H1 (cell line): ENCODE measurements around the gene LCOR. TPM values are rescaled to one million over a fixed set of nuclear protein-coding genes. Genes with fewer than 3 reads are reported as not detected.

Experiments
- CTCF ChIA-PET: fragments of 300-600 bp; sonication (Branson Sonifier 250); formaldehyde crosslinking; loops from one replicate; lab custom pipeline; 2021; ENCODE audit not compliant: partially characterized antibody; lab: Charles Lee
- POLR2A ChIA-PET: fragments of 300-600 bp; sonication (Branson Sonifier 250); formaldehyde crosslinking; loops from one replicate; lab custom pipeline; 2021; ENCODE audit warnings: inconsistent platforms; ENCODE audit not compliant: partially characterized antibody; lab: Charles Lee
- DNase-seq, 2 experiments: peaks; one replicate each; pipeline versions ENCODE4 v3.0.0 to v3.0.0-alpha.2; 2010 to 2022; ENCODE audit warnings: low spot score in 2 of 2, low read depth in 1 of 2, mixed read lengths in 1 of 2
- FAIRE-seq: peaks from 2 replicates; lab custom pipeline; 2011; peaks lifted over from hg19 to GRCh38; lab: Jason Lieb, UNC
- H2AFZ ChIP-seq: 2 replicates; pipeline ENCODE4 v1.8.1; 2012; ENCODE audit warnings: low read length, inconsistent platforms
- H2AK5ac ChIP-seq: 2 replicates; pipeline ENCODE4 v1.6.1; 2013; ENCODE audit warnings: low read depth, low read length
- H2BK120ac ChIP-seq: replicated peaks from 2 replicates; pipeline ENCODE3; 2013; ENCODE audit warnings: low read depth, low read length, inconsistent platforms
- H2BK12ac ChIP-seq: 2 replicates; pipeline ENCODE4 v1.6.1; 2013; ENCODE audit warnings: low read depth, low read length
- H2BK15ac ChIP-seq: 2 replicates; pipeline ENCODE4 v1.6.1; 2013; ENCODE audit warnings: low read length
- H2BK20ac ChIP-seq: 2 replicates; pipeline ENCODE4 v1.6.1; 2013; ENCODE audit warnings: low read length
- H2BK5ac ChIP-seq: 2 replicates; pipeline ENCODE4 v1.6.1; 2013; ENCODE audit warnings: low read depth, low read length
- H3K14ac ChIP-seq: 2 replicates; pipeline ENCODE4 v1.6.1; 2013; ENCODE audit warnings: inconsistent platforms; ENCODE audit not compliant: insufficient read length
- H3K18ac ChIP-seq: 2 replicates; pipeline ENCODE4 v1.6.1; 2013; ENCODE audit warnings: low read length; ENCODE audit errors: extremely low read depth
- H3K23ac ChIP-seq: 2 replicates; pipeline ENCODE4 v1.6.1; 2013; ENCODE audit warnings: inconsistent platforms; ENCODE audit not compliant: insufficient read length
- H3K23me2 ChIP-seq: 2 replicates; pipeline ENCODE4 v1.6.1; 2013; ENCODE audit warnings: low read depth, low read length
- H3K27ac ChIP-seq: 2 replicates; pipeline ENCODE4 v1.6.1; 2011; ENCODE audit warnings: low read depth, low read length, inconsistent platforms
- H3K27me3 ChIP-seq, 4 experiments: replicated peaks in 1 of 4; 1 replicate in 1 of 4; 2 replicates in 3 of 4; pipeline versions ENCODE4 v1.6.1 to v1.8.1; 2011 to 2013; ENCODE audit warnings: low read length in 3 of 4, mild to moderate bottlenecking in 3 of 4, inconsistent platforms in 2 of 4, mixed read lengths in 2 of 4, moderate library complexity in 1 of 4; ENCODE audit not compliant: control insufficient read depth in 3 of 4, insufficient read depth in 3 of 4; ENCODE audit errors: extremely low read depth in 1 of 4
- H3K36me3 ChIP-seq, 4 experiments: 2 replicates each; pipeline versions ENCODE4 v1.6.1 to v1.8.1; 2011 to 2013; ENCODE audit warnings: mild to moderate bottlenecking in 4 of 4, low read length in 3 of 4, moderate library complexity in 2 of 4, control low read depth in 1 of 4, inconsistent platforms in 1 of 4; ENCODE audit not compliant: insufficient read depth in 4 of 4, control insufficient read depth in 2 of 4
- H3K4ac ChIP-seq: replicated peaks from 2 replicates; pipeline ENCODE3; 2013; ENCODE audit warnings: low read length, low read depth, mixed read lengths, inconsistent platforms; ENCODE audit not compliant: insufficient read length
- H3K4me1 ChIP-seq, 4 experiments: replicated peaks in 1 of 4; 1 replicate in 1 of 4; 2 replicates in 3 of 4; pipeline versions ENCODE4 v1.6.1 to v1.8.1; 2011 to 2013; ENCODE audit warnings: low read length in 3 of 4, inconsistent platforms in 2 of 4, mixed read lengths in 1 of 4; ENCODE audit not compliant: insufficient read depth in 4 of 4, control insufficient read depth in 3 of 4
- H3K4me2 ChIP-seq, 2 experiments: 2 replicates each; pipeline versions ENCODE4 v1.6.1 to v1.8.1; 2011 to 2013; ENCODE audit warnings: low read depth in 2 of 2, low read length in 2 of 2, control low read depth in 1 of 2, inconsistent platforms in 1 of 2, mild to moderate bottlenecking in 1 of 2; ENCODE audit not compliant: insufficient read depth in 1 of 2
- H3K4me3 ChIP-seq, 4 experiments: fragments of 200-600, 300-600 bp in 1 of 4; sonication (generic), shearing (Covaris generic), sonication (Bioruptor Twin) in 1 of 4; 2 replicates each; pipeline versions ENCODE4 v1.5.1 to v1.8.1; 2011 to 2016; ENCODE audit warnings: low read length in 4 of 4, low read depth in 3 of 4, control low read depth in 2 of 4, inconsistent platforms in 2 of 4, mild to moderate bottlenecking in 2 of 4, mixed read lengths in 1 of 4, moderate library complexity in 1 of 4; ENCODE audit not compliant: insufficient read depth in 2 of 4; ENCODE audit errors: extremely low read depth in 1 of 4
- H3K56ac ChIP-seq: replicated peaks from 2 replicates; pipeline ENCODE3; 2013; ENCODE audit warnings: low read depth, mild to moderate bottlenecking, mixed read lengths, low read length, inconsistent platforms; ENCODE audit not compliant: insufficient read length
- H3K79me1 ChIP-seq: 2 replicates; pipeline ENCODE4 v1.6.1; 2013; ENCODE audit warnings: low read depth, low read length, control low read depth
- H3K79me2 ChIP-seq, 2 experiments: 2 replicates each; pipeline versions ENCODE4 v1.6.1 to v1.8.1; 2012 to 2013; ENCODE audit warnings: low read length in 2 of 2, mild to moderate bottlenecking in 2 of 2, inconsistent platforms in 1 of 2; ENCODE audit not compliant: insufficient read depth in 2 of 2, control insufficient read depth in 1 of 2
- H3K9ac ChIP-seq, 4 experiments: replicated peaks in 1 of 4; 1 replicate in 1 of 4; 2 replicates in 3 of 4; pipeline versions ENCODE4 v1.6.1 to v1.8.1; 2011 to 2013; ENCODE audit warnings: low read depth in 3 of 4, low read length in 3 of 4, control low read depth in 2 of 4, mild to moderate bottlenecking in 2 of 4, moderate library complexity in 2 of 4, inconsistent platforms in 1 of 4; ENCODE audit errors: extremely low read depth in 1 of 4
- H3K9me3 ChIP-seq, 2 experiments: 2 replicates each; pipeline versions ENCODE4 v1.6.1 to v1.8.1; 2012 to 2013; ENCODE audit warnings: mild to moderate bottlenecking in 2 of 2, moderate library complexity in 2 of 2, control low read depth in 1 of 2, inconsistent platforms in 1 of 2, low read depth in 1 of 2, low read length in 1 of 2, mixed read lengths in 1 of 2; ENCODE audit not compliant: insufficient read depth in 2 of 2
- H4K20me1 ChIP-seq, 2 experiments: replicated peaks in 1 of 2; 2 replicates each; pipeline versions ENCODE3 to v1.8.1; 2011 to 2013; ENCODE audit warnings: inconsistent platforms in 2 of 2, low read length in 2 of 2, mild to moderate bottlenecking in 1 of 2; ENCODE audit not compliant: insufficient read depth in 2 of 2, control insufficient read depth in 1 of 2
- H4K5ac ChIP-seq: 2 replicates; pipeline ENCODE4 v1.6.1; 2013; ENCODE audit warnings: low read length, low read depth, mixed read lengths, inconsistent platforms; ENCODE audit not compliant: insufficient read length
- H4K8ac ChIP-seq: 2 replicates; pipeline ENCODE4 v1.8.0; 2013; ENCODE audit warnings: mild to moderate bottlenecking, moderate library complexity, low read length, inconsistent platforms; ENCODE audit not compliant: insufficient read depth; ENCODE audit errors: extremely low read depth
- H4K91ac ChIP-seq: replicated peaks from 2 replicates; pipeline ENCODE3; 2013; ENCODE audit warnings: low read length, mixed read lengths, inconsistent platforms; ENCODE audit not compliant: insufficient read length
- RAD21 ChIP-seq, 2 experiments: IDR thresholded peaks in 1 of 2; conservative IDR thresholded peaks in 1 of 2; 2 replicates each; pipeline ENCODE4 v1.6.1; 2011; ENCODE audit warnings: low read depth in 2 of 2, low read length in 2 of 2, improper control_type of control experiment in 1 of 2, inconsistent platforms in 1 of 2, mild to moderate bottlenecking in 1 of 2, moderate library complexity in 1 of 2
- ZNF274 ChIP-seq: IDR thresholded peaks from 2 replicates; pipeline ENCODE4 v1.7.0; 2012; ENCODE audit warnings: low read length, borderline replicate concordance; ENCODE audit errors: extremely low read depth
- WGBS, 2 experiments: shearing (Covaris generic) in 1 of 2; methylation state at CpG; one replicate each; pipeline versions ENCODE4 v1.1.6 to v1.1.7; 2013 to 2015; ENCODE audit warnings: low lambda C conversion rate in 2 of 2, mixed read lengths in 2 of 2, inconsistent platforms in 1 of 2, low coverage in 1 of 2, missing lambda C conversion rate in 1 of 2; ENCODE audit not compliant: insufficient replicate concordance in 2 of 2, insufficient coverage in 1 of 2, insufficient read length in 1 of 2; ENCODE audit errors: extremely low coverage in 1 of 2, missing lambda C conversion rate in 1 of 2; 5-methylcytosine and 5-hydroxymethylcytosine counted together
- polyA plus RNA-seq, 7 experiments: library from polyadenylated mRNA; depleted of rRNA in 3 of 7; stranded (reverse) in 5 of 7; unstranded in 2 of 7; fragments of >200 nt in 5 of 7; fragments of 200-250 nt in 2 of 7; gene quantifications; 1 replicate in 5 of 7; 2 replicates in 1 of 7; 4 replicates in 1 of 7; pipeline versions ENCODE4 v1.2.1 to v1.2.3, GENCODE V29; 2011 to 2013; ENCODE audit warnings: missing spikeins in 2 of 7, mixed read lengths in 2 of 7
- total RNA-seq: library from RNA; stranded (reverse); fragmentation: NEBNext Ultra II Directional; extraction: Animal tissue kit (Norgen Biotek cat#: 25700); gene quantifications from 2 replicates; pipeline ENCODE4 v1.2.1, GENCODE V29; 2021

The LCOR gene
- total and polyA plus RNA-seq, 2 of the 8 experiments (the other 6 are each of a cell fraction or from before 2014, with no cell fraction given) = 4.7 to 25.5 TPM

DNA sequence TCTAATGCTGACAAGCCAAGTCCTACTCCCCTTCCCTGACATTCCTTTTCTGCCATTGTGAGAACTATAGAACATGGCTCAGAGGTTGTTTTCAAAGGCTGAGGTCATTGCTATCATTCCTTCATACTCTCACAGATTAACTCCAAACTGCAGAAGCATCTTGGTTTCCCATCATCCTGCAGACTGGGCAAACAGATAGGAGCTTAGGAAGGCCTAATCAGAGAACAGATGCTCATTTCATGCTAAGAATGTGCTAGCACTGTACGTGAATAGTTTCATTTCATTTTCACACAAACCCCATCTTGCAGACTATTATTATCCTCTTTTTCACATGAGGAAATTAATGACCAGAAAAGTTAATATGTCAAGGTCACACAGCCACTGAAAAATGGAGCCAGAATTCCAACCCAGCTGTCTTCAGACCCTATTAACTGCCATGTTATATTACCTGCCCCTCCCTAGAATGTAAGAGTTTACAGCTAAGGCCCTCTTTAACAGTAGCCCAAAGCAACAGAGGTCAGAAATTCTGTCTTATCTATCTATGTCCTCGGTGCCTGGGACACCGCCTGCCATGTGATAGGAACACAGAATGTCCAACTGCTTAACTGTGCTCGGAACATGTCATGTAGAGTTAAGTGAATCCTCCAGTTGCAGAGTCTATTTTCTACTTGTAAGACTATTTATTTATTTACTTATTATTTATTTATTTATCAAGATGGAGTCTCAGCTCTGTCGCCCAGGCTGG, 2.9 kb upstream of the LCOR start:
- ChIA-PET CTCF (interaction anchor here (0.6 to 5.1 kb wide), 14 partner anchors 8 to 344 kb away, joined by 3 to 57 read pairs (median 4); no protein-coding TSS in a partner anchor), POLR2A (no interaction called here)
- Histone ChIP-seq H3K9ac (no peak overlapping the region), H2BK20ac (no peak overlapping the region), H3K56ac (no peak overlapping the region), H3K27ac (no peak overlapping the region), H3K27me3 (no peaks in the 10 kb centered on the region; a peak in 1 of 7 replicates), H2BK5ac (no peak overlapping the region), H3K23ac (no peak overlapping the region), H3K14ac (no peak overlapping the region), H2AK5ac (no peak overlapping the region), H3K79me2 (peaks cover 0 to 7% of the 10 kb centered on the region in 2 experiments; a peak in 2 of 4 replicates), H4K91ac (no peak overlapping the region), H3K4me2 (no peak overlapping the region), H2AFZ (no peak overlapping the region), H3K18ac (no peak overlapping the region), H3K4me3 (no peak overlapping the region), H3K4ac (no peak overlapping the region), H2BK15ac (no peak overlapping the region), H3K23me2 (peaks cover 4% of the 10 kb centered on the region; the same call in 1 of the 2 replicates), H4K5ac (no peak overlapping the region), H3K79me1 (no peaks in the 10 kb centered on the region), H2BK120ac (no peak overlapping the region), H4K8ac (no peak overlapping the region), H3K9me3 (no peaks in the 10 kb centered on the region), H4K20me1 (no peaks in the 10 kb centered on the region), H3K4me1 (peaks cover 0 to 3% (median 0%) of the 10 kb centered on the region in 4 experiments; a peak in 2 of 7 replicates), H3K36me3 (no peaks in the 10 kb centered on the region), H2BK12ac (no peak overlapping the region)
- TF ChIP-seq RAD21 (IDR thresholded peaks at IDR 0.05 in 1 of 2, conservative IDR thresholded peaks at IDR 0.05 in 1 of 2; ENCODE audit: low read depth in 2 of 2, low read length in 2 of 2) = no peak
- TF ChIP-seq ZNF274 = no peak
- no peak for FAIRE-seq
- WGBS, 2 experiments = 93% methylated on average over 5 of the region's 5 CpGs; no CpG with 5 or more reads in 1 of the 2 experiments
- DNase-seq = no peak
